Smooth muscle cell of the brain vasculature (primary cell): ENCODE data around the gene PMEPA1.

Source experiments
- DNase-seq: peaks from one replicate; pipeline ENCODE4 v3.0.0-alpha.2; 2012; ENCODE audit warnings: low read depth, low spot score

PMEPA1 gene

DNA sequence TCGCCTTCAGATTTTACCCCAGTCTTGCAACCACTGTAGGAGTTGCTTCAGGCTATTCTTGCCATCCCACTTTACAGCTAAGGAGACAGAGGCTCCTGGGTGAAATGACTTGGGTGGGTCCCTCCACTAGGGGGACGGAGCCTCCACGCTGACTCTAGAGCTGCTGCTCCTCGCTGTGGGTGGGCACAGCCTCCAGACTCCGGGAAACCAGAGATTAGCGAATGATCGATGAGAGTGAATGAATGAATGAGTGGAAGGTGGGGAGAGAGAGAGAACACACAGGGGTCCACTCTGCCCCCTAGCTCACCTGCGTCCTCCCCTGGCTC, 100.0 kb downstream of the PMEPA1 start:
- DNase-seq, result no peak

DNA sequence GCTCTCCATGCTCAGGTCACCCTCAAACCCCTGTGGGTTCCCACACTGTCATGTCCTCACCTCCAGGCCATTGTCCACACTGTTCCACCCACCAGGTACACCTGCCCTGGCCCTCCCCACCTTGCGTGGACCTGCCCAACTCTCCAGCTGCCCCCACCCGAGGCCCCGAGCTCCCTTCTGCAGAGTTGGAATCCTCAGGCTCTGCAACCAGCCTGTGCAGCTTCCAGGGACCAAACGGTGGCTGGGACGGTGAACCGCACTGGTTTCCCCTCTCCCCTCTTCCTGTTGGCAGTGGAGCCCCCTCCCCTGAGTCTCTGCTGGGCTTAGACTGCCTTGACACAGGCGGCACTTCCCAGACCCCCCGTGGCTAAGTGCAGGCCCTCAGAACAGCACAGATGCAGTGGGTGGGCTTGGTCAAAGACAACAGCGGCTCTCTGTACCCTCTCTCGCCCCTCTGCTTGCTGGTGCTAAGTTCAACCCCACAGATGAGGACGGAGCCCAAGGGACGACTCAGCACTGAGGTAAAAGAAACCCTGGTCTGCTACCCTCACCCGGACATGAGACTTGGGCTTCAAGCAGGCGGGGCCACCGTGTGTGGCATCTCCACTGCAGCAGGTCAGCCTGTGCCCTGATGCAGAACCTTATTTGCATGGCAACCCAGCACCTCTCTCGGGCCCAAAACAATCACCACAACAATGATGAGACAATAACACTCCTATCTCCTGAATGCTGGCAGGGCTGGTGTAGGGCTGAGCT, 100.6 kb downstream of the PMEPA1 start:
- DNase-seq, result no peak

DNA sequence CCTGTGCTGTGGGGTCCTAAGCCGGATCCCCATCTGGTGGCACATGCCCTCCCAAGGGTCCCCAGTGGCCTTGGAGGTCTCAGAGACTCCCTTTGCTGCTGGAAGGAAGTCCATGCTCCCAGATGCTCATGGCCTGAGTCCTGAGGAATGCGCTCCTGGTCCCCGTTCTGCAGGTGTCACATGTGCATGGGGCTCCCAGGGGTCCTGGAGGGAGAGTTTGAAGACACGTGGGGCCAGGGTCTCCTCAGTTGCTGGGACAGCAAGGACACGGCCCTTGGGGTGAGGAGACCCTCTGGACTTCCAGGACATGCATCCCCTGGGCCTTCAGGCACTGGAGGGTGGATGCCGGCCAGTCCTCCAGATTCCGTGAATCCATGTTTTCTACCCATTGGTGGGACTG, 101.3 kb downstream of the PMEPA1 start:
- no peak for DNase-seq

DNA sequence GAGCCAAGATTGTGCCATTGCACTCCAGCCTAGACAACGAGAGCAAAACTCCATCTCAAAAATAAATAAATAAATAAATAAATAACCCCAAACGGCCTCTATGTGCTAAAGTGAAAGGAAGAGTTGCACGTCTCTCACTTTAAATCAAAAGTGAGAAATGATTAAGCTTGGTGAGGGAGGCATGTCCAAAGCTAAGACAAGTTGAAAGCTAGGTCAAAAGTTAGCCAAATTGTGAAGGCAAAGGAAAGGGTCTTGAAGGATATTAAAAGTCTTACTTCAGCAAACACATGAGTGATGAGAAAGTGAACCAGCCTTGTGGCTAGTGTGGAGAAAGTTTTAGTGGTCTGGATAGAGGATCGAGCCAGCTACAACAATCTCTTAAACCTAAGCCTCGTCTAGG, 103.9 kb downstream of the PMEPA1 start:
- no peak for DNase-seq

DNA sequence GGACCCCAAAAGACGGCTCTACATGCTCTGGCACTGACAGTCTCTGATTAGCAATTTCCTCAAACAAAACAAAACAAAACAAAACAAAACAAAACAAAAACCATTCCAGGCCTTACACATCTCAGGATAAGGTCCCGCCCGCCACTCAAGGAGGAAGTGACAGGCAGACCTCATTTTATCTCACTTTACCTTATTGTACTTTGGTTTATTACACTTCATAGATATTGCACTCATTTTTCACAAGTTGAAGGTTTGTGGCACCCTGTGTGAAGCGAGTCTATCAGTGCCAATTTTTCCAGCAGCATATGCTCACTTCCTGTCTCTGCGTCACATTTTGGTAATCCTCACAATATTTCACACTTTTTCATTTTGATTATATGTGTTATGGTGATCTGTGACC, 104.8 kb downstream of the PMEPA1 start:
- no peak for DNase-seq

DNA sequence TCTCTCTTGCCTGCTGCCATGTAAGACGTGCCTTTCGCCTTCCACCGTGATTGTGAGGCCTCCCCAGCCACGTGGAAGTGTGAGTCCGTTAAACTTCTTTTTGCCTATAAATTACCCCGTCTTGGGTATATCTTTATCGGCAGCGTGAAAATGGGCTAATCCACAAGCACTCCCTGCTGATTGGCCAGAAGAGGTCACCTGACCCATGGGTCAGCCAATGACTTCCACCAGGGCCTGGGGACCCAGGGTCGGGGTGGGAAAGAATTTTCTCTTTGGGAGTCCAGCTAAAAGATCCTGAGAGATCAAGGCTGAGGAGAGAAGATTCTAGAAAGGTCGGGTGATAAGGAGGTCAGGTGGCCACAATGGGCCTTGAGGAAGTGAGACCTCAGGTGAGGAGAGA, 106.7 kb downstream of the PMEPA1 start:
- no peak for DNase-seq

DNA sequence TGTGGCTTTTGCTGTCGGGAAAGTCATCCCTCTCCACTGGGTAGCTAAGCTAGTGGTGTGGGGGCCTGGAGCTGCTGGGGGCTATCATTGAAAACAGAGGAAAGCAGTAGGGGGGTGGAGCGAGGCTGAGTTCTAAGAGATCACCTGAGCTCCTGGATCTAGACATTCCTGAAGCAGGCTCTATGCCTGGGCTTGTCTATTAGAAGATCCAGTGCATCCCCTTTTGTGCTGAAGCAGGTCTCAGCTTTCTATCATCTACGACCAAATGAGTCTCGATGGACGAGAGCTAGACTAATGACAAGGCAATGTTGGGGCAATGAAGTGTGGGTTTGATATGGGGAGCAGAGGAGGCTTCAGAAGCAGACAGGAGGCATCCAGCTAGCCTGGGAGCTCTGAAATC, 108.1 kb downstream of the PMEPA1 start:
- no peak for DNase-seq

DNA sequence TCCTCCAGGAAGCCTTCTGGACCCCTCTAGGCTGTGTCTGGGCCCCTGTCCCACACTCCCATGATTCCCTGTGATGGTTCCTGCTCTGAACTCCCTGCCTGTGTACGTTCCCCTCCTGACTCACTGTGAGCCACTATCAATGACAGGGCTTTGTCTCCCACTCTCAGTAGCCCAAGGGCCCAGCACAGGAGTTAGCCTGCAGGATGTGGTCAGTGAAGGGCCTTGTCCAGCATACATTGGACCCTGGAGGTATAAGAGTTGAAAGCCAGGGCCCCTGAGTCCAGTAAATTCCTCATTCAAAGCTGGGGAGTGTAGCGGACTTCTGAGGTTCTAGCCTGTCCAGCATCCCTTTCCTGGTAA, 108.6 kb downstream of the PMEPA1 start:
- no peak for DNase-seq

DNA sequence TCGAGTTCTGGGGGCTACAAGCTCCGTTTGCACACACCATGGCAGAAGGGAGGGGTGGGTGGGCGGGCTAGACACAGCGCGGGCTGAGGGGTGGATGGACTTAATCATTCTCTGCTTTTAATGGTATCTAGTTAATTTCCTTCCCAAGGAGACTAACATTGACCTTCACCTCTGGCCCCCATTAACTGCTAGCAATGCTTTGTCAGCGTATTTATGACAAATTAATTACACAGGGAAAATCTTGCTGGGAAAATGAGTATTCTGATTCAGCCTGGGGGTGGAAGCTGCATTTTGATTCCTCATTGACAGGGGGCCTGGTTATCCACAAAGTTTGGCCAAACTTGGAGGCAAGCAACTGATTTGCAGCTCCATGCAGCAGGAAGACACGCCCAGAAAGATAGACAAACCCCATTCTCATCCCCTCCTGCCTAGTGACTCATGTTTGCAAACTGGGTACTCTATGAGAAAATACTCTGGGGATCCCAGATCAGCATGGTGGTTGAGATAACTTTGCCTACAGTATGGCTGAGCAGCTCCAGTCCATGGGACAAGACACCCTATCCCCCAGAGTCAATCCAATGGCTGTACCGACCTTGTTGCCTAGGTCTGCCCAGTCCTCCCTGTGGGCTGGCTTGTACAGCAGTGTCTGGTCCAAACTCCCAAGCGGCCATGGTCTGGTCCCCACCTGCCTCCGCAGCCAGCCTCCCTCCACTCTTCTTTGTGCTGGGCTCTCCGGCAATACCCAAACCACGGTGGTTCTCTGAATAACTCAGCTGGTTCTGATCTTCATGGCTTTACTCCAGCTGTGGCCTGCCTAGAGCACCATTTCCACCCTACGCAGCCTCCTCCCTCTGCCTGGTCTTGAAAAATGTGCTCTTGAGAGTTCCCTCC, 109.2 kb downstream of the PMEPA1 start:
- DNase-seq, result no peak

DNA sequence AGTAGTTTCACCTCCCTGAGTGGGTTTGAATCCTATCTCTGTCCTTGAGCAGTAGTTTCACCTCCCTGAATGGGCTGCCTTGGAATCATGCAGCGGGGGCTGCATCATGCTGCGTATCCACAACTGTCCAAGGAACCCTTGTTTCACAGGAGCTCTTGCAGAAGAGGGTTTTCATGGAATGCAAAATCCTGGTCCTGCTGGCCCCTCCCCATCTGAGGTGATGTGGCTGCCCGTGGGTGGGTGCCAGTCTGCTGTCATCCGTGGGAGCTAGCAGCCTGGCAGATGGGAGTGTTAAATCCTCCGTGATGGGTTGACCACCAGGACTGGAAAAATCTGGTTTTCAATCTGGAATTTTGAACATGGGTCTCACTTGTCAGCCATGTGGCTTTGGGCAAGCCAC, 111.3 kb downstream of the PMEPA1 start:
- no peak for DNase-seq
